Neural progenitor cell (in vitro differentiated cells): Measurements from ENCODE around the gene ATXN7L1. TPM values are rescaled to one million over a fixed set of nuclear protein-coding genes. Genes with fewer than 3 reads are reported as not detected.
A peak's percentile ranks its signal among the peaks of the same experiment; 100 is the strongest.

ENCODE experiments used
- DNase-seq: peaks from one replicate; pipeline ENCODE4 v3.0.0-alpha.2; 2016; ENCODE audit warnings: low spot score
- H2AFZ ChIP-seq: fragments of 200-600 bp; sonication (generic); replicated peaks from 2 replicates; pipeline ENCODE4 v1.6.1; 2016; ENCODE audit warnings: antibody characterized with exemption
- H3F3A ChIP-seq: fragments of 200-600 bp; sonication (generic); 2 replicates; pipeline ENCODE4 v1.6.1; 2016; ENCODE audit warnings: antibody characterized with exemption, low read depth
- H3K27ac ChIP-seq: fragments of 200-600 bp; sonication (generic); 2 replicates; pipeline ENCODE4 v1.5.1; 2016; ENCODE audit warnings: mild to moderate bottlenecking
- H3K27me3 ChIP-seq: fragments of 200-600 bp; sonication (generic); 2 replicates; pipeline ENCODE4 v1.6.1; 2016; ENCODE audit warnings: mild to moderate bottlenecking, moderate library complexity
- H3K36me3 ChIP-seq: fragments of 200-600 bp; sonication (generic); 2 replicates; pipeline ENCODE4 v1.5.1; 2016
- H3K4me1 ChIP-seq: fragments of 200-600 bp; sonication (generic); 2 replicates; pipeline ENCODE4 v1.6.1; 2016; ENCODE audit warnings: mixed run types
- H3K4me2 ChIP-seq: fragments of 200-600 bp; sonication (generic); 2 replicates; pipeline ENCODE4 v1.6.1; 2016
- H3K4me3 ChIP-seq: fragments of 200-600 bp; sonication (generic); 2 replicates; pipeline ENCODE4 v1.5.1; 2016
- H3K79me2 ChIP-seq: fragments of 200-600 bp; sonication (generic); 2 replicates; pipeline ENCODE4 v1.6.1; 2016; ENCODE audit warnings: low read depth
- H3K9ac ChIP-seq: fragments of 200-600 bp; sonication (generic); 2 replicates; pipeline ENCODE4 v1.6.1; 2016
- H3K9me3 ChIP-seq: fragments of 200-600 bp; sonication (generic); 2 replicates; pipeline ENCODE4 v1.5.1; 2016; ENCODE audit warnings: low read depth
- H4K20me1 ChIP-seq: fragments of 200-600 bp; sonication (generic); 2 replicates; pipeline ENCODE4 v1.6.1; 2016; ENCODE audit warnings: low read depth
- H3K27ac Mint-ChIP-seq: 3 replicates; pipeline ENCODE4 v1.8.0; 2021; ENCODE audit warnings: mixed read lengths
- H3K27me3 Mint-ChIP-seq: 2 replicates; pipeline ENCODE4 v1.8.0; 2022; ENCODE audit warnings: low read depth, mild to moderate bottlenecking, inconsistent platforms, moderate library complexity, mixed read lengths; ENCODE audit not compliant: insufficient read depth
- H3K36me3 Mint-ChIP-seq: 3 replicates; pipeline ENCODE4 v1.8.0; 2021; ENCODE audit warnings: mixed read lengths
- H3K4me1 Mint-ChIP-seq: 3 replicates; pipeline ENCODE4 v1.8.0; 2021; ENCODE audit warnings: mixed read lengths
- H3K4me3 Mint-ChIP-seq: 3 replicates; pipeline ENCODE4 v1.8.0; 2021; ENCODE audit warnings: mild to moderate bottlenecking, moderate library complexity, mixed read lengths
- H3K9me3 Mint-ChIP-seq: 3 replicates; pipeline ENCODE4 v1.8.0; 2020; ENCODE audit warnings: mixed read lengths
- EZH2 ChIP-seq: fragments of 200-600 bp; sonication (generic); IDR thresholded peaks from 2 replicates; pipeline ENCODE4 v1.6.1; 2017; ENCODE audit warnings: antibody characterized with exemption, mild to moderate bottlenecking, moderate library complexity
- EZH2phosphoT487 ChIP-seq: fragments of 200-600 bp; sonication (generic); IDR thresholded peaks from 2 replicates; pipeline ENCODE4 v1.6.1; 2017; ENCODE audit warnings: antibody characterized with exemption
- total RNA-seq: library from RNA; depleted of rRNA; stranded (reverse); fragments of >200 nt; gene quantifications from 2 replicates; pipeline ENCODE4 v1.2.3, GENCODE V29; 2015; ENCODE audit warnings: low replicate concordance
- TF ChIP-seq, protein P1 (sequence below): fragments of 200-600 bp; sonication (generic); IDR thresholded peaks from 2 replicates; pipeline ENCODE4 v1.5.1; 2017; ENCODE audit warnings: antibody characterized with exemption, mild to moderate bottlenecking

The ATXN7L1 gene
- total RNA-seq, 1 donor from 2014 or later: 5.9 TPM

DNA sequence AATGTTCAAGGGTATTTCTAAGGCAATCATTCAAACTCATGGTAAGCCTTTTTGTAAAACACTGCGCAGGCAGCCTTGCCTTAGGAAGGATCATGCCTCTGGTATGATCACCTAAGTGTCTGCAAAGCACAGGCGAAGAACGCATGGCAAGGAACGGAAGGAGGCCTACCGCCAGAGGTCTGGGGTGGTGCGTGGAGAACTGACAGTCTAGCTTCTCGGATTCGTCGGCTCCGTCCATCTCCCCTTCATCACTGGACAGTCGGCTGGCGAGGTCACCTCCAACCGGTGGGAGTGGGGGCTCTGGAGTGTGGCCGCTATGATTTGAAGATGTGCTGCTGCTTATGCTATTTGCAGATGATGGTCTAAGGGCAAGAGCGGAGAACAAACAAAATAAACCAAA lies 252.5 kb downstream of the ATXN7L1 start:
- Histone ChIP-seq H3K9ac (no peak overlapping the region), H3F3A (no peaks in the 10 kb centered on the region), H3K27me3 (no peaks in the 10 kb centered on the region), H3K9me3 (peaks cover 6% of the 10 kb centered on the region), H3K4me2 (no peak overlapping the region), H4K20me1 (no peaks in the 10 kb centered on the region), H3K4me3 (no peak overlapping the region), H3K4me1 (no peaks in the 10 kb centered on the region), H3K36me3 (peaks cover 13% of the 10 kb centered on the region), H3K79me2 (no peaks in the 10 kb centered on the region), H3K27ac (no peak overlapping the region), H2AFZ (no peak overlapping the region)
- peaks cover 29% of the 10 kb centered on the region for H3K36me3 Mint-ChIP-seq
- peaks cover 12% of the 10 kb centered on the region for H3K9me3 Mint-ChIP-seq
- H3K27me3 Mint-ChIP-seq: peaks cover 2% of the 10 kb centered on the region
- H3K27ac Mint-ChIP-seq: peak overlapping the region; percentile 2
- H3K4me3 Mint-ChIP-seq: no peak overlapping the region
- H3K4me1 Mint-ChIP-seq: no peaks in the 10 kb centered on the region
- DNase-seq: no peak
- no peak for TF ChIP-seq EZH2
- TF ChIP-seq, protein P1, sequence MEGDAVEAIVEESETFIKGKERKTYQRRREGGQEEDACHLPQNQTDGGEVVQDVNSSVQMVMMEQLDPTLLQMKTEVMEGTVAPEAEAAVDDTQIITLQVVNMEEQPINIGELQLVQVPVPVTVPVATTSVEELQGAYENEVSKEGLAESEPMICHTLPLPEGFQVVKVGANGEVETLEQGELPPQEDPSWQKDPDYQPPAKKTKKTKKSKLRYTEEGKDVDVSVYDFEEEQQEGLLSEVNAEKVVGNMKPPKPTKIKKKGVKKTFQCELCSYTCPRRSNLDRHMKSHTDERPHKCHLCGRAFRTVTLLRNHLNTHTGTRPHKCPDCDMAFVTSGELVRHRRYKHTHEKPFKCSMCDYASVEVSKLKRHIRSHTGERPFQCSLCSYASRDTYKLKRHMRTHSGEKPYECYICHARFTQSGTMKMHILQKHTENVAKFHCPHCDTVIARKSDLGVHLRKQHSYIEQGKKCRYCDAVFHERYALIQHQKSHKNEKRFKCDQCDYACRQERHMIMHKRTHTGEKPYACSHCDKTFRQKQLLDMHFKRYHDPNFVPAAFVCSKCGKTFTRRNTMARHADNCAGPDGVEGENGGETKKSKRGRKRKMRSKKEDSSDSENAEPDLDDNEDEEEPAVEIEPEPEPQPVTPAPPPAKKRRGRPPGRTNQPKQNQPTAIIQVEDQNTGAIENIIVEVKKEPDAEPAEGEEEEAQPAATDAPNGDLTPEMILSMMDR: no peak
- TF ChIP-seq EZH2phosphoT487: no peak

DNA sequence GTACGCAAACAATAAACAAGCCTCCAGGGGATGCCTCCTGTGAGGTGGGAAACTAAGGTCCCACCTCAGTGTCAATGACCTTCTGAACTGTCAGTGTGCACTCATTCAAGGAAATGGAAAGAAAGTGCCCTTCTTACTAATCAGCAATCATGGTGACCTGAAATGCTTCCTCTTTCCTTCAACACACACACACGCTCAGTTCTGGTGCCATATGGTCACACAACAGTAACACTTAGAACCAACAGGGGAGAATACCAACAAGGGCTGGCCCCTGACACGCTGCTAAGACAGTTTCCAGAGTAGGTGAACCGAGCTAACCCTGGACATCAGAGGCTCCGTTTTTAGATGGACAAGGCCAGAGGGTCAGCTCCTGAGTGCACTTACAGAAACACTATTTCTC lies 253.0 kb downstream of the ATXN7L1 start:
- Histone ChIP-seq H3K4me3 (no peak overlapping the region), H3K79me2 (no peaks in the 10 kb centered on the region), H3K9ac (no peak overlapping the region), H3K9me3 (peaks cover 6% of the 10 kb centered on the region), H2AFZ (no peak overlapping the region), H3K36me3 (peaks cover 13% of the 10 kb centered on the region), H3K27ac (no peak overlapping the region), H3F3A (no peaks in the 10 kb centered on the region), H3K27me3 (no peaks in the 10 kb centered on the region), H3K4me1 (no peaks in the 10 kb centered on the region), H3K4me2 (no peak overlapping the region), H4K20me1 (no peaks in the 10 kb centered on the region)
- peaks cover 2% of the 10 kb centered on the region for H3K27me3 Mint-ChIP-seq
- DNase-seq: no peak
- peaks cover 32% of the 10 kb centered on the region for H3K36me3 Mint-ChIP-seq
- H3K9me3 Mint-ChIP-seq: peaks cover 12% of the 10 kb centered on the region
- H3K27ac Mint-ChIP-seq: no peak overlapping the region
- TF ChIP-seq EZH2phosphoT487 (no peak), EZH2 (no peak)
- TF ChIP-seq, protein P1: no peak
- H3K4me1 Mint-ChIP-seq: no peaks in the 10 kb centered on the region
- no peak overlapping the region for H3K4me3 Mint-ChIP-seq

DNA sequence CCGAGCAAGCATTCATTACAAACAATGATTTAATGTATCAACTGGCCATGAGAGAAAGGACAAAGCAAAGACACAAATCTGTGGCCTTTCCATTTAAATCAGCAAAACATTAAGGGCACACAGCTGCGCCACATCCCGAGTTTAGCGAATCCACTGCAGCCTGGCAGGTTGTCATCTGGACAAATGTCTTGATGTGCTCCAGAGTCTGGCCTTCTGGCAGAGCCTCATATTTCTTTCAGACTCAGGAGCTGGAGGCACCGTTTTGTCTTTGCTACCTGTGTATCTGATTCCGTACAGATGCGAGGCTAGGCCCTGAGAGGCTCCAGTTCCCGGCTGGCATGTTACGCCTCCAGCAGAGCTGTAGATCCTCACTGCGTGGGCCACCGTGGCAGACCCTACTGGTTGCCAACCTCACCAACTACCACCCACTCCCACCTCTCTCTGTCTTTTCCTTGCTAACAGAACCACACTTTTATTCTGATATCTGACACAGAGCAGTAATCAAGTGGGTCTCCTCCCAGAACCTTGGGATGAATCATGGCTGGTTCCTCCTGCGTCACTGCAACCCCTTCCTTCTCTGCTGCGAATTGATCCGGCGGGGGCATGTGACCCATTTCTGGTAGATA lies 254.2 kb downstream of the ATXN7L1 start:
- H3K9me3 Mint-ChIP-seq: peaks cover 12% of the 10 kb centered on the region
- Histone ChIP-seq H3K27ac (no peak overlapping the region), H2AFZ (no peak overlapping the region), H3K79me2 (no peaks in the 10 kb centered on the region), H4K20me1 (no peaks in the 10 kb centered on the region), H3K4me2 (no peak overlapping the region), H3K9me3 (peaks cover 6% of the 10 kb centered on the region), H3K4me3 (no peak overlapping the region), H3K9ac (no peak overlapping the region), H3K36me3 (peaks cover 13% of the 10 kb centered on the region), H3K27me3 (no peaks in the 10 kb centered on the region), H3K4me1 (no peaks in the 10 kb centered on the region), H3F3A (no peaks in the 10 kb centered on the region)
- no peaks in the 10 kb centered on the region for H3K4me1 Mint-ChIP-seq
- no peak for DNase-seq
- no peak overlapping the region for H3K4me3 Mint-ChIP-seq
- peaks cover 32% of the 10 kb centered on the region for H3K36me3 Mint-ChIP-seq
- peaks cover 2% of the 10 kb centered on the region for H3K27me3 Mint-ChIP-seq
- no peak overlapping the region for H3K27ac Mint-ChIP-seq
- TF ChIP-seq EZH2phosphoT487 (no peak), EZH2 (no peak)
- TF ChIP-seq, protein P1: no peak
